GM18498 (cell line): ENCODE results near the gene NUP205.
"Not testable (repeated sequence)": the region's sequence is repeated elsewhere in the genome, so short reads cannot be mapped to it uniquely, and the experiment has no call there.

Source experiments
- ATAC-seq: cut with Tn5 transposase; IDR thresholded peaks from one replicate; pipeline ENCODE4 v1.9.1; 2021; ENCODE audit warnings: mild to moderate bottlenecking, moderate library complexity; ENCODE audit not compliant: unreplicated experiment

NUP205 gene

DNA sequence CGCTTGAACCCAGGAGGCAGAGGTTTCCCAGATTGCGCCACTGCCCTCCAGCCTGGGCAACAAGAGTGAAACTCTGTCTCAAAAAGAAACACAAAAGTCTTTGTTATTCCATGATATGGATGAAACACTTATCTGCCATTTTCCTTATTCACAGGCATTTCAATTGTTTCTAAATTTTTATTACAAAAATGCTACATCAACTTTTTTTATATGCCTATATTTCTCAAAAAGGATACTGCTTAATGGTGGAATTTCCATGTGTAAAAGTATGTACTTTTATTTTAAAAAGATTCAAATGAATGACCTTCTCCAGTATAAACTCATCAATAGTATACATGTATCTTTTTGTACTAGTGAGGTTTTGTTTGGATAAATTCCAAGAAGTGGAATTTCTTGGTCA, 62.7 kb downstream of the NUP205 start:
- no peak for ATAC-seq

- ATAC-seq: no peak
These were observed 63.5 kb downstream of the NUP205 start for GRCh38 chr7:135620980-135621850.

- ATAC-seq: no peak
These were observed 76.6 kb downstream of the NUP205 start for GRCh38 chr7:135634191-135634878.

DNA sequence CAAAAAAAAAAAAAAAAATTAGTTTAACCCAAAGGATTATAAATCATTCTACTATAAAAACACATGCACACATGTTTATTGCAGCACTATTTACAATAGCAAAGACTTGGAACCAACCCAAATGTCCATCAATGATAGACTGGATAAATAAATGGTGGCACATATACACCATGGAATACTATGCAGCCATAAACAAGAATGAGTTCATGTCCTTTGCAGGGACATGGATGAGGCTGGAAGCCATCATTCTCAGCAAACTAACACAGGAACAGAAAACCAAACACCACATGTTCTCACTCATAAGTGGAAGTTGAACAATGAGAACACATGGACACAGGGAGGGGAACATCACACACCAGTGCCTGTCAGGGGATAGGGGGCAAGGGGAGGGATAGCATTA, 82.0 kb downstream of the NUP205 start:
- ATAC-seq: not testable (repeated sequence)

DNA sequence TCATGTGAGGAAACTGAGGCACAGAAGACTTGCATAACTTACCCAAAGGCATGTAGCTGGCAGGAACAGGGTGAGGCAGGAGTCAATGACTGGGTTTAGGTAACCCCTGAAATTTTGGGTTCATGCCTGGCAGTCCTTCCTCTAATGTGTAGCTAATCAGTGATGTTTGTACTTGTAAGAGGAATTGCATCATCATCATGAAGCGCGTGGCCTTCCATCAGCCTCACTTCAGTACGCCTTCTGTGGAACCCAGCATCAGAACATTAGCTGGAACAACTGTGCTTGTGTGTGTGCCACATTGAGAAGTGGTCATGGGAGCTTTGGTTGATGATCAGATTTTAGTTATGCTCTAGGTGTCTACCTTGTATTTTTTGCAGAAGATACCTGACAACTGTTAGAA, 86.4 kb downstream of the NUP205 start:
- no peak for ATAC-seq

DNA sequence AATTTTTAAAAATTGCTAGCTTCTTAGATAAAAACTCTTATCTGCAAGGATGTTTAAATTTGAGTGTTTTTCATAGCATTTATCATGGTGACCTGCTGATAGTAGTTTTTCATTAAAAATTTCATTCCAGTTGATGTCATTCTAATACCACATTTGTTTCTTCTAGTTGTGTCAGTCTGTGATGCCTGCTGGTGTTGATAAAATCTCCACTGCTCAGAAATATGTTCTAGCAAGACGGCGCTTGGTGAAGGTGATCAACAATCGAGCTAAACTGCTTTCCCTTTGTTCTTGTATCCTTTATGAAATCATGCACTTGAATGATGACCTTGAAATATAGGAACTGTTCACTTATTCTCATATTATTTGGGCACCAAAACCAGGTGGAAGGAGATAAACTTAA, 87.0 kb downstream of the NUP205 start:
- ATAC-seq: no peak

GRCh38 chr7:135645296-135645904, 87.7 kb downstream of the NUP205 start:
- ATAC-seq: peak; percentile 65

DNA sequence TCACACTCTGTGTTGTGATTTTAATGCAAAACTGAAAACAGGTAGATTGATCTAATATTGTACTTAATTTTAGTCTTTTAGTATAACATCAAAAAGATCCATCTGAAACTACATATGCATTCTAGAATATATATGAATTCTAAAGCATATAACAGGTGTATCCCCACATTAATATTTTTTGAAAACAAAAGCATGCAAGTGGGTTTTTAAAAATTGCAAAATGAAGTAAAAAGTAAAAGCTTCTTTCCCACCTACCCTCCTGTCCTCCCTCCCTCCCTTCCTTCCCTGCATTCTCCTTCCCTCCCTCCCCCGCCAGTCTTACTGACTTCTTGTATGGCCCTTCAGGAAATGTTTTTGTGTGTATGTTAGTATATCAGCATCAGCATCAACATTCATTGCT, 90.0 kb downstream of the NUP205 start:
- ATAC-seq: no peak

DNA sequence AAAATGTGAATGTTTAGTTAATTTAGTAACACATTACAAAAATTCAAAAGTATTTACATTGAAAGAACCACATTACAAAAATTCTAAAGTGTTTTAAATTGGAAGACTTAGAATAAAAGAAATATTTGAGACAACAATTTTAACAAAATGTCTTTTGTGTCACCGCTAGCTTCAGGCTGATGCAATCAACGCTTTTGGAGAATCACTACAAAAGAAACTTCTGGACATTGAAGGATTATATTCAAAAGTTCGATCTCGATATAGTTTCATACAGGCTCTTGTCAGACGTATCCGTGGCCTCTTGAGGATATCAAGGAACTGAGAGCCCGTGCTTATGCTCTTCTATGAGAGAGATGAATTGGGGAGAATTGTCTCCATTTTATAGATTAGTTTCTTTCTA, 90.5 kb downstream of the NUP205 start:
- ATAC-seq: no peak

DNA sequence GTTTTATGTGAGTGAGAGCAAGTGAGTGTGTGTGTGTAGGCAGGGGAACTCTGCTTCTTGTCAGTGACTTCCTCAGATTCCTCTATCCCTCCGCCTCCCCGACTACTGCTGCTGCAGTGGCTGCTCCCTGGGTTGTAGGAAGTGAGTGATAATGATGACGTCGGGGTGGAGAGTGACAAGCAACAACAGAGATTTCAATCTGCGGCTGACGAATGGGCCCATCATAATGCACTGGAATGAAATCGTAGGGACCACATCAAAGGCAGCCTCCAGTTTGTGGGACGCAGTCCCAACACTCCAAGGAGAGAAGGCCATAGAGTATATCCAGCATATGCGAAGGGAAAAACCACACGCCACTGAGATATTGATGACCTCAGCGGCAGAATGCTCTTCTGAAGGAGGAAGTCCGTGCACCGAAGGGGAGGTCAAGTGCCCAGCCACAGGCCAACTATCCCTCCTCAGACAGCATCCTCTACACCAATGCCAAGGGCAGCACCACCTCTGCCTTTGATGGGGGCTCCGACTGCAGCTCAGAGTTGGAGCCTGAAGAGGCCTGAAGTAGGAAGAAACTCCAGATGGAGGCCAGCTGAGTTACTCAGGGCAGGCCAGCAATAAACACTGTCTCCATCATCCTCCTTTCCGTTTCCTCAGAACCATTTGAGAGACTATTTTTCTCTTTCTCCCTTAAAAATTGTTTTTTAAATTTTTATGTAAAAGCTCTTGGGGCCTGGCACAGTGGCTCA, 93.3 kb downstream of the NUP205 start:
- no peak for ATAC-seq

- no peak for ATAC-seq
These were observed 95.8 kb downstream of the NUP205 start for GRCh38 chr7:135653340-135654080.

DNA sequence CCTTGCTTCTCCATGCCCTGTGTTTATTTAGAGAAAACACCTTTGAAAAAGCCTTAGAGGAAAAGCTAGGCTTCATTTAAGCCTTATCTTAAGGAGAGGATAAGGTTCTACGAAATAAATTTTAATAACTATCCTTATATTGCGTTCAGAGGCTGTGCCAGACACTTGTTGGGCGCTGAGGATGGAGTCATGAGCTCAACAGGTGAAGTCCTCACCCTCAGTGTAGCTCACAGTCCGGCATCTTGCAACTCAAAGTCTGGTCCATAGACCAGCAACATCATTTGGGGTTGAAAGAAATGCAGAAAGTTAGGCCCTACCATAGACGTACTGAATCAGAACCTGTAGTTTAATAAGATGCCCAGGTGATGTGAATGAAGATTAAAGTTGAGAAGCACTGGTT, 100.8 kb downstream of the NUP205 start:
- no peak for ATAC-seq

- ATAC-seq: no peak
These were observed 101.6 kb downstream of the NUP205 start for GRCh38 chr7:135659159-135659846.

DNA sequence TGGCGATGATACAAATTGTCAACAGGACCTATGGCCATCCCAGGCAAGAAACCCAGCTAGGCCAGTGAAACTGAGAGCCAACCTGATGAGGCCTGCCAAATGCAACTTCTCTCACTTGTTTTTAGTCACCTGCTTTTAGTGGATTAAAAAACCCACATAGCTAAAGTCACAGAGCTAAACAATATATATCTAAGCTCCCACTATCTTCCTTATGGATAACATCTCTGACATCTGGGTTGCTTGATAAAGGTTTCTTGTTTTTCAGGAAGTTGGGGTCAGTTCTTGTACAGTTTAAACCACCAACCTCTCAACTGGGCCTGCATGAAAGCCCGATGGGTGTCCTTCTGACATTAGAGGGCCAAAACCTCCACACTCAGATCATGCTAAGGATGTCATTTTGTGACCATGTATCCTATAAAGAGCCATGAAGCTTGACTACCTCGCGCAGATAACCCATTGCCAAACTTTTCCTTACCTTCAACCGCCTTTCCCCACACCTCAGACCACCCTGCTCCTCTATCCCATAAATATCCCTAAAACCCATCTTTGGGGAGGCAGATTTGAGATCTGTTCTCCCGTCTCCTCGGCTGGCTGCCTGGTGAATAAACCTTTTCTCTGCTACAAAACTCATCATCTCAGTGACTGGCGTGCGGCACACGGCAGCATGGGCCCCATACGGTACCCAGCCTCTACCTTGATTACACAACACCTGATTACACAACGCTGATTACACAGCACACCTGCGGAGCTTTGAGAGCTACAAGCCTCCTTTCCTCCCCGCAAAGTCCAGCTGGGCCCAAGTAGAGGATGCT, 103.8 kb downstream of the NUP205 start:
- ATAC-seq: no peak

GRCh38 chr7:135662123-135662372, 104.3 kb downstream of the NUP205 start:
- ATAC-seq: no peak

- peak; percentile 94 for ATAC-seq
These were observed 104.8 kb downstream of the NUP205 start, which contains the start of gene STMP1 for GRCh38 chr7:135662373-135663114. STMP1 (plus strand) TSS chr7:135662514.

- no peak for ATAC-seq
These were observed 106.4 kb downstream of the NUP205 start for GRCh38 chr7:135664046-135664589.

- no peak for ATAC-seq
These were observed 107.3 kb downstream of the NUP205 start for GRCh38 chr7:135665042-135665441.
